GM12878 (cell line): ENCODE measurements around the gene RAPGEF4. TPM values are rescaled to one million over a fixed set of nuclear protein-coding genes. Genes with fewer than 3 reads are reported as not detected.

Source experiments
- ATAC-seq: fragments of 200-7000 bp; cut with Tn5 transposase; 3 replicates; pipeline ENCODE4 v1.9.1; 2020; ENCODE audit warnings: mild to moderate bottlenecking, moderate library complexity
- BruUV-seq: library from RNA; stranded (reverse); fragments of 400-500 nt; replicated peaks from 2 replicates; lab custom pipeline; 2021; lab: Mats Ljungman, UMichigan
- CTCF ChIA-PET: fragments of 300-600 bp; sonication (Branson Sonifier 250); formaldehyde crosslinking; extraction: SDS; loops from one replicate; lab custom pipeline; 2021; ENCODE audit warnings: inconsistent platforms; lab: Yijun Ruan, JAX
- POLR2A ChIA-PET: fragments of 350-600 bp; formaldehyde crosslinking; extraction: SDS; loops from one replicate; lab custom pipeline; 2021; ENCODE audit warnings: inconsistent platforms; lab: Charles Lee
- RAD21 ChIA-PET: fragments of 300-600 bp; sonication (Branson Sonifier 250); formaldehyde crosslinking; loops from one replicate; lab custom pipeline; 2023; ENCODE audit warnings: antibody characterized with exemption; ENCODE audit not compliant: unreplicated experiment; lab: Charles Lee
- SMC1A ChIA-PET: fragments of 300-600 bp; sonication (Branson Sonifier 250); formaldehyde crosslinking; loops from one replicate; lab custom pipeline; 2023; ENCODE audit not compliant: unreplicated experiment, uncharacterized antibody; lab: Charles Lee
- DNase-seq: peaks from one replicate; pipeline ENCODE4 v3.0.0-alpha.2; 2011; ENCODE audit warnings: low read depth, low spot score
- FAIRE-seq: peaks from 3 replicates; lab custom pipeline; 2011; peaks lifted over from hg19 to GRCh38; lab: Jason Lieb, UNC
- H2AFZ ChIP-seq: 2 replicates; pipeline ENCODE4 v1.6.0; 2011; ENCODE audit warnings: low read depth, low read length, control low read depth; ENCODE audit not compliant: control insufficient read depth
- H3K27ac ChIP-seq: 2 replicates; pipeline ENCODE4 v1.5.1; 2011; ENCODE audit warnings: control low read depth; ENCODE audit not compliant: control insufficient read depth, insufficient read depth
- H3K27me3 ChIP-seq, 2 experiments: replicated peaks in 1 of 2; 2 replicates each; pipeline versions ENCODE4 v1.6.0 to v1.6.1; 2011; ENCODE audit warnings: low read length in 1 of 2; ENCODE audit not compliant: control insufficient read depth in 2 of 2, insufficient read depth in 2 of 2
- H3K36me3 ChIP-seq, 2 experiments: 2 replicates each; pipeline ENCODE4 v1.5.1; 2011; ENCODE audit warnings: low read length in 1 of 2; ENCODE audit not compliant: control insufficient read depth in 2 of 2, insufficient read depth in 2 of 2
- H3K4me1 ChIP-seq: 2 replicates; pipeline ENCODE4 v1.6.1; 2011; ENCODE audit warnings: mild to moderate bottlenecking, low read length, moderate library complexity, mixed read lengths; ENCODE audit not compliant: control insufficient read depth, insufficient read depth
- H3K4me2 ChIP-seq: 2 replicates; pipeline ENCODE4 v1.6.0; 2011; ENCODE audit warnings: control low read depth; ENCODE audit not compliant: control insufficient read depth, insufficient read depth
- H3K4me3 ChIP-seq: fragments of 200-600 bp; sonication (generic); 2 replicates; pipeline ENCODE4 v1.5.1; 2016
- H3K79me2 ChIP-seq: 2 replicates; pipeline ENCODE4 v1.6.0; 2011; ENCODE audit warnings: low read length; ENCODE audit not compliant: control insufficient read depth, insufficient read depth
- H3K9ac ChIP-seq: 2 replicates; pipeline ENCODE4 v1.8.0; 2011; ENCODE audit warnings: low read length, control low read depth, mixed read lengths; ENCODE audit not compliant: control insufficient read depth, insufficient read depth
- H3K9me3 ChIP-seq: replicated peaks from 3 replicates; pipeline ENCODE4 v1.5.1; 2011; ENCODE audit warnings: mild to moderate bottlenecking, low read length; ENCODE audit not compliant: control insufficient read depth, insufficient read depth
- H4K20me1 ChIP-seq: 2 replicates; pipeline ENCODE4 v1.6.0; 2011; ENCODE audit not compliant: control insufficient read depth, insufficient read depth
- CEBPB ChIP-seq, 2 experiments: fragments of 150-350 bp in 1 of 2; IDR thresholded peaks; 2 replicates each; pipeline ENCODE4 v1.6.1; 2012 to 2014; ENCODE audit warnings: low read depth in 2 of 2, low read length in 2 of 2, borderline replicate concordance in 1 of 2, inconsistent platforms in 1 of 2
- ELK1 ChIP-seq: IDR thresholded peaks from 2 replicates; pipeline ENCODE4 v1.6.1; 2012; ENCODE audit warnings: low read depth, low read length, improper control_type of control experiment
- EP300 ChIP-seq, 2 experiments: fragments of 150-350 bp in 1 of 2; IDR thresholded peaks; 2 replicates each; pipeline ENCODE4 v1.6.1; 2011 to 2012; ENCODE audit warnings: low read depth in 2 of 2, low read length in 2 of 2, borderline replicate concordance in 1 of 2, improper control_type of control experiment in 1 of 2, inconsistent platforms in 1 of 2; ENCODE audit not compliant: control insufficient read depth in 1 of 2
- GABPA ChIP-seq: IDR thresholded peaks from 2 replicates; pipeline ENCODE4 v1.6.1; 2014; ENCODE audit warnings: antibody characterized with exemption, low read depth, mild to moderate bottlenecking, inconsistent platforms
- KLF5 ChIP-seq: fragments of 450-650 bp; IDR thresholded peaks from 2 replicates; pipeline ENCODE4 v1.6.1; 2014; ENCODE audit warnings: mild to moderate bottlenecking; ENCODE audit not compliant: partially characterized antibody
- MTA2 ChIP-seq: fragments of 450-650 bp; IDR thresholded peaks from 2 replicates; pipeline ENCODE4 v1.6.1; 2016; ENCODE audit warnings: low read depth, mild to moderate bottlenecking, moderate library complexity
- MXI1 ChIP-seq: fragments of 150-350 bp; IDR thresholded peaks from 2 replicates; pipeline ENCODE4 v1.6.1; 2011; ENCODE audit warnings: low read depth, mild to moderate bottlenecking, inconsistent platforms, low read length, improper control_type of control experiment
- PAX8 ChIP-seq: fragments of 450-650 bp; IDR thresholded peaks from 2 replicates; pipeline ENCODE4 v1.6.1; 2017; ENCODE audit warnings: mild to moderate bottlenecking, moderate library complexity
- PML ChIP-seq: IDR thresholded peaks from 2 replicates; pipeline ENCODE4 v1.6.1; 2012; ENCODE audit warnings: low read length, inconsistent platforms
- RAD21 ChIP-seq: IDR thresholded peaks from 2 replicates; pipeline ENCODE4 v1.6.1; 2011; ENCODE audit warnings: mild to moderate bottlenecking, low read depth, low read length, moderate library complexity; ENCODE audit not compliant: insufficient read depth
- RB1 ChIP-seq: fragments of 450-650 bp; formaldehyde crosslinking; IDR thresholded peaks from 2 replicates; pipeline ENCODE4 v1.6.1; 2017; ENCODE audit warnings: mild to moderate bottlenecking, borderline replicate concordance
- RELB ChIP-seq: fragments of 450-650 bp; IDR thresholded peaks from 2 replicates; pipeline ENCODE4 v1.6.1; 2017; ENCODE audit warnings: low read depth, mild to moderate bottlenecking, moderate library complexity
- SP1 ChIP-seq: IDR thresholded peaks from one replicate; pipeline ENCODE4 v1.6.1; 2011; ENCODE audit warnings: low read depth, low read length
- USF1 ChIP-seq: IDR thresholded peaks from 2 replicates; pipeline ENCODE4 v1.6.1; 2011; ENCODE audit warnings: borderline replicate concordance, low read depth, mild to moderate bottlenecking, moderate library complexity, mixed read lengths, low read length; ENCODE audit not compliant: insufficient read depth; ENCODE audit errors: extremely low read length
- USF2 ChIP-seq: IDR thresholded peaks from 2 replicates; pipeline ENCODE4 v1.6.1; 2011; ENCODE audit warnings: low read depth, low read length, improper control_type of control experiment, borderline replicate concordance
- WGBS: methylation state at CpG from one replicate; pipeline ENCODE4 v1.1.6; 2016; ENCODE audit warnings: low lambda C conversion rate; ENCODE audit not compliant: insufficient replicate concordance, insufficient coverage; ENCODE audit errors: missing lambda C conversion rate; 5-methylcytosine and 5-hydroxymethylcytosine counted together
- in situ Hi-C: fragments of 300-500 bp; cut with MboI; formaldehyde crosslinking; loops from 9 replicates; pipeline ENCODE4 v1.14.3; 2018; ENCODE audit warnings: mixed read lengths
- intact Hi-C: fragments of 100-400 bp; cut with micrococcal nuclease; formaldehyde crosslinking; loops from one replicate; pipeline ENCODE4 v1.14.2; 2022; ENCODE audit not compliant: unreplicated experiment
- polyA plus RNA-seq, 11 experiments: library from polyadenylated mRNA; depleted of rRNA in 4 of 11; unstranded in 6 of 11; stranded (reverse) in 5 of 11; fragments of >200 nt; fragmentation: Nextera tagmentation in 4 of 11; fragmentation: Illumina TruSeq in 1 of 11; extraction: Ambion mirVana in 4 of 11; extraction: Trizol in 1 of 11; gene quantifications; 1 replicate in 1 of 11; 2 replicates in 10 of 11; pipeline versions ENCODE4 v1.2.1 to v1.2.3, GENCODE V29; 2011 to 2016; ENCODE audit warnings: inconsistent platforms in 2 of 11, missing spikeins in 2 of 11, low read depth in 1 of 11
- total RNA-seq, 4 experiments: library from RNA; depleted of rRNA in 3 of 4; stranded (reverse); fragments of >200 nt in 3 of 4; fragmentation: Illumina TruSeq in 1 of 4; extraction: Trizol in 1 of 4; gene quantifications; 2 replicates each; pipeline versions ENCODE4 v1.2.1 to v1.2.3, GENCODE V29; 2013 to 2021
- TF ChIP-seq, protein P1 (sequence below): fragments of 150-350 bp; IDR thresholded peaks from 2 replicates; pipeline ENCODE4 v1.6.1; 2016; ENCODE audit warnings: low read depth, low read length

Gene RAPGEF4
- total and polyA plus RNA-seq, 10 of the 15 experiments (the other 5 are each of a cell fraction or from before 2014, with no cell fraction given), result 0.18 TPM; not detected in 8

DNA sequence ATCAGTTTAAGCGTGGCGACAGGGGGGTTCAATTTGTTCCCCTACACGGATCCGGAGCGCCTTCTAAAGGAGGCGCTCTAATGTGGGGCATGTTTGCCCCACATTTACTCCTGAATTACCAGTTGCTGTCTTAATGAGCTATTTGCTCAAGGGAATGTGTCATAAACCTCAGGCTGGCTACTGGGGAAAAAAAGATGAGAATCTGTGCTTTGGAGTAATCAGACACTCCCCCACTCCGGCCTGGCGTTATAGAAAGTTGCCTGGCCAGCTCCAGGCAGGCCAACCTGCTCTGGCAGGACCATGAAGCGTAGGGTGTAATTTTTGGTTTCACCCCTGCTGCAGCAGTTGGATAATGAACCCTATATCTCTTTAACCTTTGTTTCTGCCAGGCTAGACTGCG lies 309.0 kb downstream of the RAPGEF4 start:
- Histone ChIP-seq H3K4me3 (no peak overlapping the region), H3K9me3 (no peaks in the 10 kb centered on the region), H3K27me3 (no peaks in the 10 kb centered on the region), H4K20me1 (no peaks in the 10 kb centered on the region; the same call in 1 of the 2 replicates), H3K27ac (no peak overlapping the region), H3K36me3 (no peaks in the 10 kb centered on the region), H3K79me2 (no peaks in the 10 kb centered on the region), H3K9ac (no peak overlapping the region), H3K4me2 (no peak overlapping the region), H2AFZ (no peak overlapping the region), H3K4me1 (no peaks in the 10 kb centered on the region)
- in situ Hi-C loops (no loop called here), intact Hi-C loops (no loop called here)
- CTCF ChIA-PET, result interaction anchor here (1.0 to 2.3 kb wide), 2 partner anchors 11 to 17 kb away, joined by 4 to 7 read pairs; no protein-coding TSS in a partner anchor
- no TSS peak for BruUV-seq
- POLR2A ChIA-PET, result no interaction called here
- no peak for FAIRE-seq
- WGBS, result 65% methylated on average over 10 of the region's 10 CpGs
- RAD21 ChIA-PET, result no interaction called here
- SMC1A ChIA-PET, result no interaction called here
- DNase-seq, result no peak
- ATAC-seq, result no peak
- no peak for TF ChIP-seq ELK1
- TF ChIP-seq PML, result no peak
- TF ChIP-seq USF1, result no peak
- TF ChIP-seq, protein P1, sequence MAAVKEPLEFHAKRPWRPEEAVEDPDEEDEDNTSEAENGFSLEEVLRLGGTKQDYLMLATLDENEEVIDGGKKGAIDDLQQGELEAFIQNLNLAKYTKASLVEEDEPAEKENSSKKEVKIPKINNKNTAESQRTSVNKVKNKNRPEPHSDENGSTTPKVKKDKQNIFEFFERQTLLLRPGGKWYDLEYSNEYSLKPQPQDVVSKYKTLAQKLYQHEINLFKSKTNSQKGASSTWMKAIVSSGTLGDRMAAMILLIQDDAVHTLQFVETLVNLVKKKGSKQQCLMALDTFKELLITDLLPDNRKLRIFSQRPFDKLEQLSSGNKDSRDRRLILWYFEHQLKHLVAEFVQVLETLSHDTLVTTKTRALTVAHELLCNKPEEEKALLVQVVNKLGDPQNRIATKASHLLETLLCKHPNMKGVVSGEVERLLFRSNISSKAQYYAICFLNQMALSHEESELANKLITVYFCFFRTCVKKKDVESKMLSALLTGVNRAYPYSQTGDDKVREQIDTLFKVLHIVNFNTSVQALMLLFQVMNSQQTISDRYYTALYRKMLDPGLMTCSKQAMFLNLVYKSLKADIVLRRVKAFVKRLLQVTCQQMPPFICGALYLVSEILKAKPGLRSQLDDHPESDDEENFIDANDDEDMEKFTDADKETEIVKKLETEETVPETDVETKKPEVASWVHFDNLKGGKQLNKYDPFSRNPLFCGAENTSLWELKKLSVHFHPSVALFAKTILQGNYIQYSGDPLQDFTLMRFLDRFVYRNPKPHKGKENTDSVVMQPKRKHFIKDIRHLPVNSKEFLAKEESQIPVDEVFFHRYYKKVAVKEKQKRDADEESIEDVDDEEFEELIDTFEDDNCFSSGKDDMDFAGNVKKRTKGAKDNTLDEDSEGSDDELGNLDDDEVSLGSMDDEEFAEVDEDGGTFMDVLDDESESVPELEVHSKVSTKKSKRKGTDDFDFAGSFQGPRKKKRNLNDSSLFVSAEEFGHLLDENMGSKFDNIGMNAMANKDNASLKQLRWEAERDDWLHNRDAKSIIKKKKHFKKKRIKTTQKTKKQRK, result no peak
- no peak for TF ChIP-seq GABPA
- TF ChIP-seq USF2, result no peak
- TF ChIP-seq RB1, result no peak
- no peak for TF ChIP-seq CEBPB (IDR thresholded peaks at IDR 0.05; ENCODE audit: borderline replicate concordance in 1 of 2, low read depth in 2 of 2, low read length in 2 of 2)
- TF ChIP-seq KLF5, result no peak
- no peak for TF ChIP-seq SP1
- no peak for TF ChIP-seq MXI1
- TF ChIP-seq RAD21, result no peak
- no peak for TF ChIP-seq PAX8
- no peak for TF ChIP-seq EP300 (IDR thresholded peaks at IDR 0.05; ENCODE audit: borderline replicate concordance in 1 of 2, control insufficient read depth in 1 of 2, low read depth in 2 of 2, low read length in 2 of 2)
- TF ChIP-seq MTA2, result no peak
- TF ChIP-seq RELB, result no peak
